Hepatocyte (in vitro differentiated cells): ENCODE results near the gene UQCRH. TPM values are rescaled to one million over a fixed set of nuclear protein-coding genes. Genes with fewer than 3 reads are reported as not detected.

Source experiments
- DNase-seq: peaks from one replicate; pipeline ENCODE4 v3.0.0-alpha.2; 2016; ENCODE audit warnings: low spot score
- H2AFZ ChIP-seq: fragments of 200-600 bp; sonication (generic); 2 replicates; pipeline ENCODE4 v1.6.0; 2016; ENCODE audit warnings: antibody characterized with exemption, mild to moderate bottlenecking
- H3K27ac ChIP-seq: fragments of 200-600 bp; sonication (generic); 2 replicates; pipeline ENCODE4 v1.5.1; 2016; ENCODE audit warnings: mild to moderate bottlenecking
- H3K27me3 ChIP-seq: fragments of 200-600 bp; sonication (generic); 2 replicates; pipeline ENCODE4 v1.6.1; 2016
- H3K36me3 ChIP-seq: fragments of 200-600 bp; sonication (generic); replicated peaks from 2 replicates; pipeline ENCODE4 v1.5.1; 2016; ENCODE audit warnings: low read depth; ENCODE audit not compliant: insufficient read depth
- H3K4me1 ChIP-seq: fragments of 200-600 bp; sonication (generic); 2 replicates; pipeline ENCODE4 v1.5.1; 2016; ENCODE audit warnings: mild to moderate bottlenecking, moderate library complexity; ENCODE audit not compliant: insufficient read depth
- H3K4me2 ChIP-seq: fragments of 200-600 bp; sonication (generic); 2 replicates; pipeline ENCODE4 v1.6.0; 2016
- H3K4me3 ChIP-seq: fragments of 200-600 bp; sonication (generic); 2 replicates; pipeline ENCODE4 v1.5.1; 2016; ENCODE audit warnings: mild to moderate bottlenecking
- H3K79me2 ChIP-seq: fragments of 200-600 bp; sonication (generic); 2 replicates; pipeline ENCODE4 v1.6.0; 2017; ENCODE audit warnings: mild to moderate bottlenecking
- H3K9me2 ChIP-seq: fragments of 200-600 bp; sonication (generic); replicated peaks from 2 replicates; pipeline ENCODE4 v1.6.0; 2017; ENCODE audit warnings: mild to moderate bottlenecking; ENCODE audit not compliant: insufficient read depth
- H3K9me3 ChIP-seq: fragments of 200-600 bp; sonication (generic); 2 replicates; pipeline ENCODE4 v1.5.1; 2016; ENCODE audit warnings: low read depth, mild to moderate bottlenecking
- H4K20me1 ChIP-seq: fragments of 200-600 bp; sonication (generic); 2 replicates; pipeline ENCODE4 v1.6.0; 2016; ENCODE audit warnings: mild to moderate bottlenecking; ENCODE audit not compliant: insufficient read depth, poor library complexity, severe bottlenecking
- CTCF ChIP-seq: fragments of 200-600 bp; sonication (generic); IDR thresholded peaks from 2 replicates; pipeline ENCODE4 v1.5.1; 2016; ENCODE audit warnings: antibody characterized with exemption, mild to moderate bottlenecking; ENCODE audit not compliant: poor library complexity
- EZH2 ChIP-seq: fragments of 200-600 bp; sonication (generic); IDR thresholded peaks from 2 replicates; pipeline ENCODE4 v1.6.1; 2016; ENCODE audit warnings: antibody characterized with exemption, mild to moderate bottlenecking, borderline replicate concordance
- EZH2phosphoT487 ChIP-seq: fragments of 200-600 bp; sonication (generic); IDR thresholded peaks from one replicate; pipeline ENCODE4 v1.6.1; 2018; ENCODE audit warnings: antibody characterized with exemption, mild to moderate bottlenecking, low read depth, moderate library complexity; ENCODE audit not compliant: unreplicated experiment, severe bottlenecking
- WGBS: methylation state at CpG from one replicate; pipeline ENCODE4 v1.1.6; 2016; ENCODE audit warnings: low lambda C conversion rate; ENCODE audit errors: missing lambda C conversion rate; 5-methylcytosine and 5-hydroxymethylcytosine counted together
- polyA plus RNA-seq: library from polyadenylated mRNA; unstranded; fragments of >200 nt; fragmentation: Nextera tagmentation; extraction: Ambion mirVana; gene quantifications from 2 replicates; pipeline ENCODE4 v1.2.1, GENCODE V29; 2016
- total RNA-seq: library from RNA; depleted of rRNA; stranded (reverse); fragments of >200 nt; gene quantifications from 2 replicates; pipeline ENCODE4 v1.2.3, GENCODE V29; 2014

UQCRH gene
- total and polyA plus RNA-seq, 2 experiments from 2014 or later: 269 to 429 TPM

DNA sequence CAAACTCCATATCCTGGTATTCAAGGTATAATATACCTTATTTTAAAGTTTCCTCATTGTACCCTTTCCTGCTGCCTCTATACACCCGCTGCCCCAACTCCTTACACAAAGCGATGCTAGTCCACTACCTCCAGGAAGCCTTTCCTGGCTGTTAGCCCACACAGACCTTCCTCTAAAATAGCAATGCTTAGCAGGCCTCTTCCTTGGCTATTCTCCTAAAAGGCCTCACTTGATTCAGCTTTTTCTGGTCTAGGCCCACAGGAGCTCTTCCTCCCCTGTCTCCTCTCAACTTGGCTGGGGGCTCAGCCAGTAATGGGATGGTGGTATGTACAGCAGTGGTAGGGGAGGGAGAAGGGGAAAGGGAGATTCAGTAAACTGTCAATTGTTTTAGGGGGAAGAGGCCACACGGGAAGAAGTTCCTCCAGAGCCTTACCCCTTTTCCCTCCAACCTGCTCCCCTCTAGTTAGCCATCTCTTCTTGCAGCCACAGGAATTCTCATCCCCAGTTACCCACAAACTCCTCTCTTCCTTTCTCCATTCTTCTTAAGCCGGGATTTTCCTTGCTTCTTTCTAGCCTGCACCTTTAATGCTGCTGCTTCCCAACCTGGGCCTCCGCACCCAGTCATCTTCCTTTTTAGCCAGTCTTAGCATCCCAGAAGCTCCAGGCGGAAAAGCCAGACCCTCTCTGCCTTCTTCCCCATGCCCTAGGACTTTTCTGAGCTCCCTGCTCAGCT is 2.7 kb upstream of the UQCRH start:
- H3K27ac ChIP-seq: peak overlapping the region; percentile 99
- peaks cover 91% of the 10 kb centered on the region for H3K79me2 ChIP-seq
- no peaks in the 10 kb centered on the region for H3K9me2 ChIP-seq
- 57% methylated on average over 6 of the region's 6 CpGs for WGBS
- peaks cover 45% of the 10 kb centered on the region for H4K20me1 ChIP-seq
- no peak overlapping the region for H2AFZ ChIP-seq
- H3K4me1 ChIP-seq: peaks cover 27% of the 10 kb centered on the region
- TF ChIP-seq EZH2: no peak
- no peak for TF ChIP-seq EZH2phosphoT487
- no peak for TF ChIP-seq CTCF
- no peaks in the 10 kb centered on the region for H3K36me3 ChIP-seq
- H3K4me2 ChIP-seq: peak overlapping the region; percentile 85
- H3K4me3 ChIP-seq: peak overlapping the region; percentile 87
- DNase-seq: peak; percentile 21
- no peaks in the 10 kb centered on the region for H3K27me3 ChIP-seq
- H3K9me3 ChIP-seq: no peaks in the 10 kb centered on the region

- peaks cover 45% of the 10 kb centered on the region for H4K20me1 ChIP-seq
- TF ChIP-seq EZH2 (no peak), EZH2phosphoT487 (no peak)
- no peaks in the 10 kb centered on the region for H3K27me3 ChIP-seq
- peak overlapping the region; percentile 85 for H3K4me2 ChIP-seq
- H3K27ac ChIP-seq: peak overlapping the region; percentile 99
- peaks cover 92% of the 10 kb centered on the region for H3K79me2 ChIP-seq
- H3K9me2 ChIP-seq: no peaks in the 10 kb centered on the region
- H3K36me3 ChIP-seq: no peaks in the 10 kb centered on the region
- WGBS: 8% methylated on average over 7 of the region's 17 CpGs
- H3K9me3 ChIP-seq: no peaks in the 10 kb centered on the region
- H2AFZ ChIP-seq: peak overlapping the region; percentile 72
- peak overlapping the region; percentile 87 for H3K4me3 ChIP-seq
- peak; percentile 25 for DNase-seq
- H3K4me1 ChIP-seq: peaks cover 27% of the 10 kb centered on the region
Observed at GRCh38 chr1:46301406-46301807, 2.1 kb upstream of the UQCRH start.

GRCh38 chr1:46301808-46302640 is 1.5 kb upstream of the UQCRH start:
- Histone ChIP-seq H3K4me3 (peak overlapping the region; percentile 87), H3K79me2 (peaks cover 92% of the 10 kb centered on the region), H3K9me2 (no peaks in the 10 kb centered on the region), H3K9me3 (no peaks in the 10 kb centered on the region), H3K27me3 (no peaks in the 10 kb centered on the region), H3K27ac (peak overlapping the region; percentile 99), H3K4me2 (peak overlapping the region; percentile 85), H3K4me1 (peaks cover 27% of the 10 kb centered on the region), H2AFZ (peak overlapping the region; percentile 72), H3K36me3 (no peaks in the 10 kb centered on the region), H4K20me1 (peaks cover 51% of the 10 kb centered on the region)
- WGBS: under 1% methylated on average over 41 of the region's 79 CpGs
- peak; percentile 87 for DNase-seq
- TF ChIP-seq CTCF: peak; percentile 22
- no peak for TF ChIP-seq EZH2phosphoT487
- TF ChIP-seq EZH2: no peak

- Histone ChIP-seq H3K9me2 (no peaks in the 10 kb centered on the region), H3K9me3 (no peaks in the 10 kb centered on the region), H3K4me3 (peak overlapping the region; percentile 87), H3K27me3 (no peaks in the 10 kb centered on the region), H3K79me2 (peaks cover 92% of the 10 kb centered on the region), H4K20me1 (peaks cover 53% of the 10 kb centered on the region), H3K27ac (peak overlapping the region; percentile 99), H2AFZ (peak overlapping the region; percentile 65), H3K4me2 (peak overlapping the region; percentile 85), H3K36me3 (no peaks in the 10 kb centered on the region), H3K4me1 (peaks cover 27% of the 10 kb centered on the region)
- whole genome bisulfite sequencing: 2% methylated on average over 24 of the region's 32 CpGs
- DNase-seq: peak; percentile 55
- no peak for TF ChIP-seq EZH2
- TF ChIP-seq EZH2phosphoT487: no peak
Observed at GRCh38 chr1:46302641-46303037, 859 bp upstream of the UQCRH start.
